Stimulated activated CD4-positive, alpha-beta T cell treated with anti-CD3 and anti-CD28 coated beads, Interleukin-1b, Interleukin-23, amount 100 ng/mL, for 1 hour (primary cell): Measurements from ENCODE around the gene GRAMD1B.
"Not testable (repeated sequence)": the region's sequence is repeated elsewhere in the genome, so short reads cannot be mapped to it uniquely, and the experiment has no call there.

Experiments
- DNase-seq, 2 donors: peaks; one replicate each; pipeline ENCODE4 v3.0.0-alpha.2; 2020; ENCODE audit warnings: low read depth in 2 of 2

GRAMD1B gene

DNA sequence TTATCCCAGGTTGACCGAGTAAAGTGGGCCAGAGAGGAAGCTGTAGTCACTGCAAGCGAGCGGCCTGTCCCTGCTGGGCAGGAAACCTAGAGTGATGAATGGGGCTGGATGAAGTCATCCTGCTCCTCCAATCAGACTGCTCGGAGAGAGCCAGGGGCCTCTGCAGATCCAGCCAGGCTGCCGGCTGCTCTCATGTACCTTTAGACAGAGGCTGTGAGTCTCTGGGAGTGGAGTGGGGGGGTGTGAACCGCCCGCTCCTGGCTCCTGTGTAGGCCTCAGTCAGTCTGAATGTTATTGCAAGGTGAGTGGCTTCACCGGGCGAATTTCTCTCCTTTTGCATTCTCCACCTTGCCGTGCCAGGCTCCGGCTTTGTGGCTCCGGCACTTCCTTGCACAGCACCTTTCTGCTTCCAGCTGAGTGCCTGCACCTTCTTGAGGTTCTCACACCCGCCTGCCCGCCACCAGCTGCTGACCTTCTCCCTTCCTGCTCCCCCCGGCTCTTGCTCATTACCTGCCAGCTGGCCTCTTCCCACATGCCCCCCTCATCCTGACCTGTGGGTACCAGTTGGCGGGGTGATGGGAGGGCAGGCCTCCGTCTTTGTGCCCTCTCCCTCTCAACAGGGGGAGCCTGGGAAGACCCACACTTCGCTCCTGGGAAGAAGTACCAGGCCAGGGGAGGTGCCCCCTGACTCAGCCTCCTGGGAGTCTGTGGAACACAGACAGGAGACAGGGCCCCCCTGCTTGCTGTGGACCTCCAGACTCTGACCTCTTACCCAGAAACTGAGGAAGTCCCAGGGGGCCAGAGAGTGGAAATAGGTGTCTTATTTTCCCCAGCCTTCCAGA is 79.9 kb downstream of the GRAMD1B start:
- no peak for DNase-seq

DNA sequence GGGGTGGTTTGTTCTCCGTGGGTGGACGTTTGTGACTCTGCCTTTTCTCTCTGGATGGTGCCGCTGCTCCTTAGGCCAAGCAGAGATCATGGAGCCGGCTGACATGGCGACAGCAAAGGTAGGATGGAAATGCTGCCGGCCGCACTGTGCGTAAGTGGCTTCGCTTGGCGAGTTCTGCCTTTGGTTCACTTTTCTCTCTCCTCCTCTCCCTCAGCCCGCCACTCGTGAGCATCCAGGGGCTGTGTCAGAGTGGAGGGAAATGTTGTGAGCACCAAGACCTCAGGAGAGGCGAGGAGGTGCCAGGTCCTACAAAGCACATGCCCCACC is 80.5 kb downstream of the GRAMD1B start:
- no peak for DNase-seq

DNA sequence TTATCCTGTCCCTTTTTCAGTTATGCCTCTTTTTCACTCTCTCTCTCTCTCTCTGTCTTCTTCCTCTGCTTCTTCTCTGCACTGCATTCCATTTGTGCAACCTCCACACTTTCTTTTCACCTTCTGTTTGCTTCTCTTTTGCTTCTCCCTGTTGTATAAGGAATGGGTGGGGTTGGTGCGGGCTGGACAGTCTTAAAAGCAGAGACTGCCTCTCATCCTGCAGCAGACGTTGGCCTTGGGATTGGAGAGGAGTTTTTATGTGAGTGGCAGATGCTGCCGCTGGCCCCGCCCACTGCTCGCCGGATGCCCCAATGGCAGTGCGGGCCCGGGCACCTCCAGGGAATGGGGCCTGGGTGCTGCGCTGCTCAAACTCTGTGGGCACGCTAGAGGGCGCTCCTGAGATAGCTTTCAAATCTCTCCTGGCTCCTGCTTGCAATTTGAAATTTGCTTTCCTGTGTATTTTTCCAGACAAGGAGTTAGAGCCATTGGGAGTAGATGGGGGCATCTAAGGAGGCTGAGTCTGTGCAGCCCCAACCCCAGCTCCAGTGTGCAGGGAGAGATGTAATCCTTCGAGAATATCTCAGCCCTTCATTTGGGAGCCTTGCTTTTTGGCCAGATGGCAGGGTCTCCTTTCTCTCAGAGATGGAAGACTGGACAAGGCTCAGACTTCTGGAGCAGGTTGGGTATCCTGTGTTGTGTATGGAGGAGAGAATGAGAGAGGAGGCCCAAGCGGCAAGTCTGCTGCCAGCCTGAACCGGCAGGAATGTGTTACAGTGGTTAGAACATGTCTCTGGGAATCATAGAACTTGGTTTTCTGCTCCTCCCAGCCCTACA is 81.2 kb downstream of the GRAMD1B start:
- peak; percentile 8 to 41 for DNase-seq

DNA sequence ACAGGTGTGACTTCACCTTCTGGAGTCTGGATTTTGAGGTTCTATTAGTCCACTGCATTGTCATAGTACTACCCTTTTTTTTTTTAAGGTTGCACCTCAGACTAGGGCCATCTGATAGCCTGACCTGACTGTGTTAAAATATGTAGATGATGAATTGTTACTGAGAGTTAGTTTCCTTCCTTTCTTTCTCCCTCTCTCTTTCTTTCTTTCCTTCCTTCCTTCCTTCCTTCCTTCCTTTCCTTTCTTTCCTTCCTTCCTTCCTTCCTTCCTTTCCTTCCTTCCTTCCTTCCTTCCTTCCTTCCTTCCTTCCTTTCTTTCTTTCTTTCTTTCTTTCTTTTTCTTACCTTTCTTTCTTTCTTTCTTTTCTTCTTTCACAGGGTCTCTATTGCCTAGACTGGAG is 83.2 kb downstream of the GRAMD1B start:
- DNase-seq = not testable (repeated sequence)

DNA sequence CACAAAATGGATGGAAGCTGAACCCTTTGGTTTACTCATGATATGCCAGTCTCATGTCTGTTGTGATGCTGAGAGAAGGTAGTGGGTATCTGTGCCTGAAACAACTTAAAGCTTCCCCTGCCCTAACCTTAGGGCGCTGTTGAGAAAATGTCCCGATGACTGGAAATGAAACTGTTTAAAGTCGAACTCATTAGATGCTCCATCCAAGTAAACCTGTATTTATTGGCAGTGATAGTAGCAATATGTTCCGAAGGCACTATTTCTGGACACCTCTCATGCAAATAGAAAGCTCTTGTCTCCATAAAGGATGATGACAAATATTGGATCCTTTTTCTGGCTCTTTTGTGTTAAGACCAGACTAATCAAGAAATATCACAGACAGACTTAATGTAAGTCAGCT is 86.2 kb downstream of the GRAMD1B start:
- no peak for DNase-seq

DNA sequence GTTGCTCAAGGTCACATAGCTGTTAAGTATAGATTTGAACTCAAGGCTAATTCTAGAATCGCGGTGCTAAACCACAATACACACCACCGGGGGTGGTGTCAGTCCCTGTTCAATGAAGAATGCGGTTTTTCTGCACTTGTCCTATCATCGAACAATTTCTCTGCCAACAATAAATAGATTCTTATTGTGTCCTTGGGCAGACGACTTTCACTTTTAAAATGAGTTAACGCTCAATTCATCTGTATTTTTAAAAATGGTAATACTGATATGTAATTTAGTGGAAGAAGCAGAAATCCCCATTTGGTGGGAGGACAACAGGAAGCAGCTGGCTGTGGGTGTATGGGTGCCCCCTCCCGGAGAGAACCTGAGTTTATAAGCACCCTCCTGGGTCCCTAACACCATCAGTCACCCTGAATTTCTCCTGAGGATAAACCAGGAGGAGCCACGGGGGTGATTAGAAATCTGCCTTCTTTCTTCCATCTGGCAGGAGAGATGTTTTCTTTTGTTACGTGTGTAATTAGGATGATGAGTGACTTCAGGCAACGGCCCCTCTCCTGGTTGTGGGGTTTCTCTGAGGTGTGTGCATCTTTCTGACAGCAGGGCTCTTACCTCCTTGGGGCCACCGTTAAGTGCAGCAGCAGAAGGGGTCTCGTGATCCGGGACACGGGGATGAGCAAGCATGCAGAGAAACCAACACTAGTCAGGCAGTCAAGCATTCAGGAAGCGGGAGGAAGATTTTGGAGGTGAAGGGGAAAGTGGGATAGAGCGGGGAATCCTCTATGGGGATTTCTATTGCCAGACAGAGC is 87.7 kb downstream of the GRAMD1B start:
- no peak for DNase-seq

DNA sequence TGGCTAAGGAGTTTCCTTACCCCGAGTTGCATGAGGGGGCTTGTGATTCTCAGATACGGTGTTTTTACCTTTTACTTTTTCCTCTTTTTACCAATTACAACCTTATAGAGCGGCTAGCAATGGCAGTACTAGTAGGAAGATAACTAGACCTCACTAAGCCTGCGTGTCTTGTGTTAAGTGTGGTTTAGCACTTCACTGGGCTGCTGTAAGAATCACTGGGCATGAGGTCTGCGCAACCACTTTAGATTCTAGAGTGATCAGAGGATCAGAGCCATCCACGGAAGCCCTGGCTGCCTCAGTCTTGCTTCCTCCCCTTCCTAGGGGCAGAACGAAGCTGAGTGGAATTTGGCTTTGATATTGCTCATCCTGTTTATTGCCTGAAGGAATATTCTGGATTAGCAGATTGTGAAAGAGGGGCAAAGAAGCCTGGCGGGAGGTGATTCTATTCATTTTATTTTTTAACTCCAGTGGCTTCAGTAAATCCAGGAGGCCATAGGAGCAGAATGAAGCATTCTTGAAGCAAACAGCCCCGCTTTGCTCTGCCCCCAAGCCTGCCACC is 88.5 kb downstream of the GRAMD1B start:
- no peak for DNase-seq

DNA sequence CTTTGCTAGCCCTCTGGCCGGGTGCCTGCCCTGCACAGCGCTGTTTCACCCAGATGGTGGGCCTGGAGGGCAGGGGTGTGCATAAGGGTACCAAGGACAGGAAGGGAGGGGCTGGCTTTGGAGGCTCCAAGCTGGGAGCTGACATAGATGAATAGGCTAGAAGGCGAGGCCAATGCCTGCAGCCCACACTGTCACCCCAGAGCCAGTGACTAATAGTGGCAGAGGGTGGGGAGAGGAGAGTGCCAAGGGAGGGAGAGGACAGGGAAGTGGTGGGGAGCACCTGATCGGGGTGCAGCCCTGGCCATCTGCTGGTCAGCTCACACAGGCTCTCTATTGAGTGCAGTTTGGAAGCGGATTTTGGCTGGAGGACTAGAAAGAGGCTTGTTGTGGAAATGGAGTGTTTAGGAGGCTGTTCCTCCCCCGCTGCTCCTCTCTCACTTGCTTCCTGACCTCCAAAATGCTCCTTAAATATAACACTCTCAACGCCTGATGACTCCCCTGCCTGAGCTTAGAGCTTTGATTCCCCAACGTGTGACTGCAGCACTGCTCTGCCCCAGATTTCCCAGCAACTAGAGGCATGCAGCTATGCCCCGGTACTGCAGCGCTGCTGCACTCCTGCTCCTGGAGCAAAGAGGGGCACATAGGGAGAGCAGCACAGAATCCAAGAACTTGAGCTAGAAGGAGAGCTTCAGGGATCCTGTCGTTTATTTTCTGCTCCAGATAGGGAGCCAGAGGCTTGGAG is 89.2 kb downstream of the GRAMD1B start:
- DNase-seq = no peak

DNA sequence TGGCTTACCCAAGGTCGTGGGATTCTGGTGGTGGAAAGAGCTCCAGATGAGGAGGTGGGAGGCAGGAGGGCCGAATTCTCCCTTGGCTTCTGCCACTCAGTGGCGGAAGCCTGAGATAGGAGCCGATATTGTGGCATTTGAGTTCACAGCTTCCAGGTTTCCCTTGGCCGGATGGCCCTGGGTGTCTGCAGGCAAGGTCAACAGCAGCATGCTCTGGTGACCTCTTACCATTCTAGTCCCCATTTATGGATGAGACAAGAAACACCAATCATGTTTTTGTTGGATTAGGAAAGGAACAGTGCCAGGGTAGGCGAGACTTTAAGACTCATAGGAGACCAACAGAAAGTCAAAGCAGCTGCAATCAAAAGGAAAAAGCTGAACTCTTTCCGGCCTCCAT is 89.7 kb downstream of the GRAMD1B start:
- no peak for DNase-seq

DNA sequence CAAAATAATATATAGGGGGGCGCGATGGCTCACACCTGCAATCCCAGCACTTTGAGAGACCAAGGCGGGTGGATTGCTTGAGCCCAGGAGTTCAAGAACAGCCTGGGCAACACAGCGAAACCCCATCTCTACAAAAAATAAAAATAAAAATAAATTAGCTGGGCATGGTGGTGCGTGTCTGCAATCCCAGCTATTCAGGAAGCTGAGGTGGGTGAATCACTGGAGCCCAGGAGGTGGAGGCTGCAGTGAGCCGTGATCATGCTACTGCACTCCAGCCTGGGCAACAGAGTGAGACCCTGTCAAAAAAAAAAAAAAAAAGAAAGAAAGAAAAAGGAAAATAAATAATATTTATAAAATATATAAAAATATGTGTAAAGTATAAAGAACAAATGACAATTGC is 90.4 kb downstream of the GRAMD1B start:
- not testable (repeated sequence) for DNase-seq

DNA sequence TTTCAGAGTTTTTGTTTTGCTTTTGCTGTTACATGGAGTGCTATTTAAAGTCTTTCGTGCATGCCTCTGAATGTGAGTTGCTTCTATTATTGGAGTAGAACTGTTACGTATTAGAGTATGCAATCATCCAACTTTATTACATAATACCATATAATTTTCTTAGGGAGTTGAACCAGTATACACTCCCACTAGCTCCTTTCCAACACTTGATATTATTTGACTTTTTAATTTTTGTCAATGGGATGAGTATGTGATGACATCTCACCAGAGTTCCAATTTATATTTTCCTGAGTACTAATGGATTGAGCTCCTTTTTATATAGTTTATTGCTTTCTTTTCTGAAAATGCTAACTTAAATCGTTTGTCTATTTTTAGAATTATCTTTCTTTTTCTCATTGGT is 90.9 kb downstream of the GRAMD1B start:
- DNase-seq = no peak

DNA sequence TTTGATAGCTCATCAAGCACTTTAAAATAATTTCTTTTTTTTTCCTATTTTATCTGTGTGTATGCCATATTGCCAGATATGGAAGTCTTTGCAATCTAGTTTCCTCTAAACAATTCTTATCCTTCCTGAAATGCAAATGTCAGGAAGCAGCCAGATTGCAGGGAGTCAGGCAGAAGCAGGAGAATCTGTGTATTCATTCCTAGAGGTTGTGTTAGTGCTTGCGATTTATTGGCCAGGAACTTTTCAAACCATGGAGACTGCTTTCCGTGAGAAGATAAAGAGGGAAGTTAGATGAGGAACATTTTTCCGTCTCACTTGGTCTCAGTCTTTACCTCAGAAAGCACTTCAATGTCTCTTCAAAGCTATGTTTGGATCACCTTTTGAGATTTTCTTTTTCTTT is 91.9 kb downstream of the GRAMD1B start:
- no peak for DNase-seq

DNA sequence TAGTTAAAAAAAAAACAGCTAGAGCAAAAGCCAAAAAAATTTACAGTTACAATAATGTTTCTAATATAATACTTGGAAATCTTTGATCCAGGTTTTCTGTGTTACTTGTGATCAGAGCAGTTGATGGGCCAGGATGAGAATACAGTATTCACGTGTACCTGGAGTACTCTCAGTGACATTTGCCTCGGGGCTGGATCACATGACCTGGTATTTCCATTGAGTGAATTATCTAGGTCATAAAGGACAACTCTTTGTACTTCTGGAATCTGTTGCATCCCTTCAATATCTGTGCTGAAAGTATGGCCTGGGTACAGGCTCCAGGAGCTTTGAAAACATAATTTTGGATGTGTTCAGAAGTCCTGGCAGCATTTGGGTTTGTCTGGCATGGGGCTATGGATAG is 93.5 kb downstream of the GRAMD1B start:
- DNase-seq = no peak

DNA sequence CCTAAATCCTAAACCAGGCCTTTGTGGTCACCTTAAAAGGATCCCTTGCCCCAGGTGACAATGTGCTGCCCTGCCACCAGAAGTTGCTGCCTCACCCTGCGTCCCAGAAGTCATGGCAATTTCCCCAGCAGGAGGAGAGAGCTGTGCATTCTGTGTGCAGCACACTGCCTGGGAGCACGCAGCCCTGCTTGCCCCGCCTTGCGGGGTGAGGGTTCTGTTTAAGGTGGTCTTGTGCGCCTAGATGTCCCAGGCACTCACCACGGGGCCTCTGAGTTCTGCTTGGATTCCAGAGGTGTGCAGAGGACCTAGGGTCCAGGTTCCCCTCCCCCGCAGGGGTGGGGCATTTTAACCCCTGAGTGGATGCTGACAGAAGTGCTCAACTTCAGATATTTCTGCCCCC is 95.0 kb downstream of the GRAMD1B start:
- DNase-seq = no peak

DNA sequence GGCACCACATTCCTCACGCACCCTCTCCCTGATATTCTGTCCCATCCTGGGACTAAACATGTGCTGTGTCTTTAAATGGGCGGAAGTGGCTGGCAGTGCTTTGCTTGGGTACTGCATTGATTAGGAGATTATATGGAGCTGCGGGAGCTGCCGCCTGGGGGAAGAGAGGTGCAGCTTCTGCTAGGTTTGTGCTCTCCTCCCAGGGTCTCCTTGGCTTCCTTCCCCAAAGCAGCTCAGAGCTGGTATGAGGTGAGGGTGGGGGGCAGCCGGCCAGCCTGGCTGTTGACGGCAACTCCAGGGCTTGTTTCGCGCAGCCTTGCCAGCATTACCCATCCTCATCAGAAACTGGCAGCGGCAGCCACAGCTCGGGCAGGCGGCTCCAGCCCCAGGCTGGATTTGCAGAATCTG is 95.4 kb downstream of the GRAMD1B start:
- no peak for DNase-seq

DNA sequence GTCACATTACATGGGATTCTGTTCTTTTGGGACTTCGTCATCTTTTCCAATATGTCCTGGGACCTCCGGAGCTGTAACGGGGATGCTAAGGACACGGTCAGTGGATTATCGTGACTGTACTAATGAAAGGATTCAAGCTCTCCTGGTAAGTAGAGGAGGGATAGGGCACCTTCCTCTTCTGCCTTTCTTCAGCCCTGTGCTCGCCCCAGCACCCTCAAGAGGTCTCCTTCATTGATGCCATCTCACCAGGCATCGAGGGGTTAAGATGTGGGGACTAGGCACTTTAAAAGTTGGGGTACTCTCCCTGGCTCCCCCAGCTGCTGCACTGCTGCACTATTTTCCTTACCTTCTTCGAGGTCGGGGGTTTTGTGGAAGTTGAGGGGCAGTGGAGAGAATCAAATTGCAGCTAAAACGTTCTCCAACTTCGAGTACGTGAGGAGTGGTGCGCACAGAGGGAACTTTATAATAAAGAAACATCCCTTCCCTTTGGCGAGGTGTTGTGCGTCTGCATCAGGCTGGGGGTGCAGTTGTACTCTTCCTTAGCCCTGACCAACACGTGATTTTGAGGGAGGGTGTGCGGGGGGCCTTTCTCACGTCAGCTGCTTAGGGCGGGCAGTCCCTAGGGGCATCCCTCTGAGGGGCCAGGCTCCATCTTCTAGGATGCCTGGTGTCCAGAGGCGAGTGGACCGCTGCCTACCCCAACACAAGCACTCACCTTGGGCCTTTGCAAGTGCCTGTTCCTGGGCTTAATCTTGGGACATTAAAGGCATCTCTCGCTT is 96.1 kb downstream of the GRAMD1B start:
- DNase-seq = no peak

DNA sequence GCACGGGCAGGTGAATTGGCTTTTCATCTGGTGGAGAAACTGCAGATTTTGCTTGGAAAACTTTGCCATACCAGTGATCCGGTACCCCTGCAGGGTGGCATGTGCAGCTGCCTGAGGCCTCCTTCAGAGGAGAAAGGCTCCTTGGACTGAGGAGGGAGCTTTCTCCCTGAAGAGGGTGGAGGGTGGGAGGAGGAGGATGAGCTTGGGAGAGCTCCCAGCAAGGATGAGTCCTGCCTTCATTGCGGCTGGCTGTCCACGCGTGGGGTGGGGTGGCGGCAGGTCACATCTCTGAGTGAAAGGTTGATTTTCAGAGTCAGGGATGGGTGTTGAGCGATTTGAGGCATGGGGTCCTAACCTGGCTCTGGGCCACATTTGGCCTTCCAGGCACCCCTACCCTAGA is 96.8 kb downstream of the GRAMD1B start:
- no peak for DNase-seq

DNA sequence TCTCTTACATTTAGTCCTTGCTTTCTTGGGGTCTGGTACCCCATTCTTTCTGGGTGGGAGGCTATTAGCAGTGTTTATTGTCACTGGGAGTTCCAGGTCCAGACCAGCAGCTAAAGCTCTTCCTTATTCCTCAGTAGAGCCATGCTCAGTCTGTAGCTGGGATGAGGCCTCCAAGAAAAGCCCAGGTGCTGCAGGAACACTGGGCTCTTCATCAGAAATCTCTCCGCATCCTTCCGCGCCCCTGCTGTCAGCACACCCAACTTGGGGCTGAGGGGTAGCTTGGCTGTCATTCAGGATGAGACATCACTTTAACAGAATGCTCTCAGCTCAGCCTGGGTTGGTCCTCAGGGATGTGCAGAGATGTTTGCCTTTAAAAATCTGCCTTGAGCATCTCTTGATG is 97.5 kb downstream of the GRAMD1B start:
- DNase-seq = no peak

DNA sequence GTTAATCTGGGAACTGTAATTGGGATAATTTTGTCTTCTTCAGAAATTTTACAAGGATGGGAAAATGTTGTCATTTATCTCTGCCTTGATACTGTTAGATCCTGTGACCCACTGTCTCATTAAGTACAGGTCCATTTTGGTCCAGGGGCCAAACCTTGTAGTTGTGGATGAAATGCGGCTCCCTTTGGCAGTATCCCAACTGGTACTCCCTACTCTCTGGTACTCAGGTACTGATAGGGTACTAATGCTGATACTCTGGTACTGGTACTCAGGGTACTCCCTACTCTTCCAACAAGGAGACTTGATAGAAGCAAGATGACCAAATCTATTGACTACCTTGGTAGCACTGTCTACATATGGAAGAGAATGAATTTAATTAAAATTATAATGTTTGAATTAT is 97.9 kb downstream of the GRAMD1B start:
- no peak for DNase-seq

DNA sequence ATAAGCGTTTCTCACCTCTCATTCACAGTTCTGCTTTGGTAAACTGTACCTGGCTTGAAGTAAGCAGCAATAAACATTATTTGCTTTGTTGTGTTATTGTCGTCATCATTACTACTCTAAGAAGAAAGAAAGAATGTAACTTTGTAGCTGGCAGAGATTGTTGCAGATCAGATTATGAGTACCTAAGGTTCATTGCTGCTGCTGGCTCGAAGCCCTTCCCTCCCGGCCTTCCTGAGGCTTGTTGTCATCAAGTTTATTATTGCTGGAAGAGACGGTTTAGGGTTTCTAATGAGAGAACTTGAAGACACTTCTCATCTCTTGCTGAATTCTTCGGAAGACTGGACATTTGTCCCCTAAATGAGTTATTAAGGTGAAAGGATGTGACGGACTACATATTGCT is 101.3 kb downstream of the GRAMD1B start:
- no peak for DNase-seq

DNA sequence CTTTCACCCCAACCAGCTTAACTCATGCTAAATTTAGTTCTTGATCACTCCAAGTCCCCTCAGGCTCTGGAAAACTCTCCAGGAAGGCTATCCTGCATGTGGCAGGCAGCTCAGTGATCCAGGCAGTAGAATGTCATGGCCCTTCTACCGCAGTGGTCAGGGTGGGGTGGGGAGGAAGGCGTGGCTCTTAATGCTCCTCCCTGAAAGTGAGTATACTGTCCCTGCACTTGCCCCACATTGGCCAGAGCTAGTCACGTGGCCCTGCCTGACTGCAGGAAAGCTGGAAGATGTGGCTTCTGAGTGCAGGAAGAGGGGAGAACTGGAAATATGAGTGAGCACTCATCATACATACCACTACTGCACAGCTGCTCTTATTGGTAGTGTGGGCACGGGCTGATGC is 102.1 kb downstream of the GRAMD1B start:
- no peak for DNase-seq
